ENCODE results near the gene DNM3.
A peak's percentile ranks its signal among the peaks of the same experiment; 100 is the strongest.

The DNM3 gene

GRCh38 chr1:171899838-171900237 is 58.5 kb downstream of the DNM3 start:
- no peak overlapping the region for H3K9ac ChIP-seq (ENCODE audit: low read length)
- H2AFZ ChIP-seq (ENCODE audit: low read length) = no peak overlapping the region
- no peak for TF ChIP-seq EZH2phosphoT487 (IDR thresholded peaks at IDR 0.05; ENCODE audit: low read length)
- TF ChIP-seq EZH2 (optimal IDR thresholded peaks at IDR 0.05; ENCODE audit: low read depth, low read length) = no peak
- TF ChIP-seq, protein P1, sequence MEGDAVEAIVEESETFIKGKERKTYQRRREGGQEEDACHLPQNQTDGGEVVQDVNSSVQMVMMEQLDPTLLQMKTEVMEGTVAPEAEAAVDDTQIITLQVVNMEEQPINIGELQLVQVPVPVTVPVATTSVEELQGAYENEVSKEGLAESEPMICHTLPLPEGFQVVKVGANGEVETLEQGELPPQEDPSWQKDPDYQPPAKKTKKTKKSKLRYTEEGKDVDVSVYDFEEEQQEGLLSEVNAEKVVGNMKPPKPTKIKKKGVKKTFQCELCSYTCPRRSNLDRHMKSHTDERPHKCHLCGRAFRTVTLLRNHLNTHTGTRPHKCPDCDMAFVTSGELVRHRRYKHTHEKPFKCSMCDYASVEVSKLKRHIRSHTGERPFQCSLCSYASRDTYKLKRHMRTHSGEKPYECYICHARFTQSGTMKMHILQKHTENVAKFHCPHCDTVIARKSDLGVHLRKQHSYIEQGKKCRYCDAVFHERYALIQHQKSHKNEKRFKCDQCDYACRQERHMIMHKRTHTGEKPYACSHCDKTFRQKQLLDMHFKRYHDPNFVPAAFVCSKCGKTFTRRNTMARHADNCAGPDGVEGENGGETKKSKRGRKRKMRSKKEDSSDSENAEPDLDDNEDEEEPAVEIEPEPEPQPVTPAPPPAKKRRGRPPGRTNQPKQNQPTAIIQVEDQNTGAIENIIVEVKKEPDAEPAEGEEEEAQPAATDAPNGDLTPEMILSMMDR (IDR thresholded peaks at IDR 0.05; ENCODE audit: low read length) = no peak
- no peaks in the 10 kb centered on the region for H3K9me3 ChIP-seq (replicated peaks; ENCODE audit: insufficient read depth, low read length)
- no peaks in the 10 kb centered on the region for H3K9me2 ChIP-seq (replicated peaks; ENCODE audit: insufficient read depth, low read length)
- no peak overlapping the region for H3K27ac ChIP-seq (ENCODE audit: low read length)
- no peaks in the 10 kb centered on the region for H3F3A ChIP-seq (ENCODE audit: insufficient read depth, low read length)
- no peak overlapping the region for H3K4me2 ChIP-seq (ENCODE audit: low read depth, low read length)
- H3K4me3 ChIP-seq (ENCODE audit: low read length) = no peak overlapping the region
- no peaks in the 10 kb centered on the region for H4K20me1 ChIP-seq (ENCODE audit: insufficient read depth, low read length)
- H3K27me3 ChIP-seq (replicated peaks; ENCODE audit: insufficient read depth, low read length) = no peaks in the 10 kb centered on the region
- no peaks in the 10 kb centered on the region for H3K79me2 ChIP-seq (ENCODE audit: low read length)
- DNase-seq = no peak
- no peaks in the 10 kb centered on the region for H3K4me1 ChIP-seq (ENCODE audit: low read length)
- H3K36me3 ChIP-seq (replicated peaks; ENCODE audit: insufficient read depth, low read length) = no peaks in the 10 kb centered on the region

GRCh38 chr1:171901245-171901644 is 59.9 kb downstream of the DNM3 start:
- Histone ChIP-seq H3K9me3 (replicated peaks; ENCODE audit: insufficient read depth, low read length) (no peaks in the 10 kb centered on the region), H3K9ac (ENCODE audit: low read length) (no peak overlapping the region), H3K4me2 (ENCODE audit: low read depth, low read length) (no peak overlapping the region), H3K9me2 (replicated peaks; ENCODE audit: insufficient read depth, low read length) (no peaks in the 10 kb centered on the region), H3K4me1 (ENCODE audit: low read length) (no peaks in the 10 kb centered on the region), H3K36me3 (replicated peaks; ENCODE audit: insufficient read depth, low read length) (no peaks in the 10 kb centered on the region), H3K27ac (ENCODE audit: low read length) (no peak overlapping the region), H3K27me3 (replicated peaks; ENCODE audit: insufficient read depth, low read length) (no peaks in the 10 kb centered on the region), H4K20me1 (ENCODE audit: insufficient read depth, low read length) (no peaks in the 10 kb centered on the region), H2AFZ (ENCODE audit: low read length) (no peak overlapping the region), H3K79me2 (ENCODE audit: low read length) (no peaks in the 10 kb centered on the region), H3F3A (ENCODE audit: insufficient read depth, low read length) (no peaks in the 10 kb centered on the region), H3K4me3 (ENCODE audit: low read length) (no peak overlapping the region)
- TF ChIP-seq EZH2 (optimal IDR thresholded peaks at IDR 0.05; ENCODE audit: low read depth, low read length) (no peak), EZH2phosphoT487 (IDR thresholded peaks at IDR 0.05; ENCODE audit: low read length) (no peak)
- TF ChIP-seq, protein P1 (IDR thresholded peaks at IDR 0.05; ENCODE audit: low read length) = no peak
- no peak for DNase-seq

DNA sequence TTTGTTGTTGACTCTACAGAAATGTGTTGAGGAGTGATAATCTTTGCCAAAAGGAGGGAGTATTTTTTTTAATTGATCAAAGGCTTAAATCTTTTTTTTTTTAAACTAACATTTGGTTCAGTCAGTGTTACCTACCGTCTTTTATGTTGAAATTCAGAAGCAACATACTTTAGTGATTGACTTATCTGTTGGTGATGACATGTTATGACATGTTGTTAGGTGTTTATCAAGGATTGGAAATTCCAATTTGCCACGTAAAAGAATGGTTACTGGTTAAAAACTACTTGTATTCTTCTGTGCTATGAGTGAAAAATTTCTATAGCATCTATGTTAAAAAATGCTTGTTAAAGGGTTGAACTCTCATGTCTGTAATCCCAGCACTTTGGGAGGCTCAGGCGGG is 61.2 kb downstream of the DNM3 start:
- Histone ChIP-seq H3K36me3 (replicated peaks; ENCODE audit: insufficient read depth, low read length) (no peaks in the 10 kb centered on the region), H3K9me3 (replicated peaks; ENCODE audit: insufficient read depth, low read length) (no peaks in the 10 kb centered on the region), H3K79me2 (ENCODE audit: low read length) (no peaks in the 10 kb centered on the region), H4K20me1 (ENCODE audit: insufficient read depth, low read length) (no peaks in the 10 kb centered on the region), H3K4me2 (ENCODE audit: low read depth, low read length) (peak overlapping the region; percentile 16), H2AFZ (ENCODE audit: low read length) (peak overlapping the region; percentile 12; the same call in 1 of the 2 replicates), H3K27me3 (replicated peaks; ENCODE audit: insufficient read depth, low read length) (no peaks in the 10 kb centered on the region), H3K27ac (ENCODE audit: low read length) (no peak overlapping the region), H3K9ac (ENCODE audit: low read length) (no peak overlapping the region), H3K4me1 (ENCODE audit: low read length) (no peaks in the 10 kb centered on the region), H3K9me2 (replicated peaks; ENCODE audit: insufficient read depth, low read length) (no peaks in the 10 kb centered on the region), H3F3A (ENCODE audit: insufficient read depth, low read length) (no peaks in the 10 kb centered on the region), H3K4me3 (ENCODE audit: low read length) (no peak overlapping the region)
- no peak for DNase-seq
- TF ChIP-seq, protein P1 (IDR thresholded peaks at IDR 0.05; ENCODE audit: low read length) = no peak
- no peak for TF ChIP-seq EZH2phosphoT487 (IDR thresholded peaks at IDR 0.05; ENCODE audit: low read length)
- TF ChIP-seq EZH2 (optimal IDR thresholded peaks at IDR 0.05; ENCODE audit: low read depth, low read length) = no peak
